Stimulated activated CD4-positive, alpha-beta T cell treated with anti-CD3 and anti-CD28 coated beads, Interleukin-15, amount 100 ng/mL, for 48 hours (primary cell): Measurements from ENCODE around the gene TMEM8B.

ENCODE experiments used
- DNase-seq, 2 donors: peaks; one replicate each; pipeline ENCODE4 v3.0.0-alpha.2; 2020; ENCODE audit warnings: low read depth in 2 of 2

Gene TMEM8B

GRCh38 chr9:35841645-35841900 is 12.5 kb downstream of the TMEM8B start:
- no peak for DNase-seq

- DNase-seq = no peak
Measured at GRCh38 chr9:35842020-35842745, 13.2 kb downstream of the TMEM8B start.

- no peak for DNase-seq
Measured at GRCh38 chr9:35842795-35843194, 13.8 kb downstream of the TMEM8B start.

- DNase-seq = no peak
Measured at GRCh38 chr9:35844628-35845270, 15.7 kb downstream of the TMEM8B start.

GRCh38 chr9:35845824-35846771 is 17.1 kb downstream of the TMEM8B start:
- no peak for DNase-seq

GRCh38 chr9:35847792-35848572 is 19.0 kb downstream of the TMEM8B start:
- DNase-seq = peak; percentile 31 to 50

- no peak for DNase-seq
Measured at GRCh38 chr9:35852267-35852815, 23.3 kb downstream of the TMEM8B start.

GRCh38 chr9:35852876-35853865 is 24.1 kb downstream of the TMEM8B start:
- DNase-seq = no peak

- DNase-seq = no peak
Measured at GRCh38 chr9:35854091-35854762, 25.2 kb downstream of the TMEM8B start.

- no peak for DNase-seq
Measured at GRCh38 chr9:35856206-35856605, 27.2 kb downstream of the TMEM8B start.

GRCh38 chr9:35856882-35857281 is 27.9 kb downstream of the TMEM8B start:
- no peak for DNase-seq

GRCh38 chr9:35858458-35858857 is 29.4 kb downstream of the TMEM8B start:
- DNase-seq = no peak

- peak in 1 of 2 donors; percentile 7 for DNase-seq
Measured at GRCh38 chr9:35859310-35859989, 30.4 kb downstream of the TMEM8B start.

GRCh38 chr9:35859990-35860339 is 30.9 kb downstream of the TMEM8B start:
- no peak for DNase-seq

- DNase-seq = no peak
Measured at GRCh38 chr9:35861161-35861897, 32.3 kb downstream of the TMEM8B start.

GRCh38 chr9:35862328-35862727 is 33.3 kb downstream of the TMEM8B start:
- DNase-seq = no peak

- no peak for DNase-seq
Measured at GRCh38 chr9:35863583-35863982, 34.6 kb downstream of the TMEM8B start.

- no peak for DNase-seq
Measured at GRCh38 chr9:35864695-35865255, 35.7 kb downstream of the TMEM8B start.
